Measurements from ENCODE around the gene RABL6. TPM values are rescaled to one million over a fixed set of nuclear protein-coding genes. Genes with fewer than 3 reads are reported as not detected.
A peak's percentile ranks its signal among the peaks of the same experiment; 100 is the strongest.
"Not testable (repeated sequence)": the region's sequence is repeated elsewhere in the genome, so short reads cannot be mapped to it uniquely, and the experiment has no call there.

RABL6 gene
- polyA plus RNA-seq, 6 donors from 2014 or later = 3.8 to 16.8 (median 9.7) TPM

DNA sequence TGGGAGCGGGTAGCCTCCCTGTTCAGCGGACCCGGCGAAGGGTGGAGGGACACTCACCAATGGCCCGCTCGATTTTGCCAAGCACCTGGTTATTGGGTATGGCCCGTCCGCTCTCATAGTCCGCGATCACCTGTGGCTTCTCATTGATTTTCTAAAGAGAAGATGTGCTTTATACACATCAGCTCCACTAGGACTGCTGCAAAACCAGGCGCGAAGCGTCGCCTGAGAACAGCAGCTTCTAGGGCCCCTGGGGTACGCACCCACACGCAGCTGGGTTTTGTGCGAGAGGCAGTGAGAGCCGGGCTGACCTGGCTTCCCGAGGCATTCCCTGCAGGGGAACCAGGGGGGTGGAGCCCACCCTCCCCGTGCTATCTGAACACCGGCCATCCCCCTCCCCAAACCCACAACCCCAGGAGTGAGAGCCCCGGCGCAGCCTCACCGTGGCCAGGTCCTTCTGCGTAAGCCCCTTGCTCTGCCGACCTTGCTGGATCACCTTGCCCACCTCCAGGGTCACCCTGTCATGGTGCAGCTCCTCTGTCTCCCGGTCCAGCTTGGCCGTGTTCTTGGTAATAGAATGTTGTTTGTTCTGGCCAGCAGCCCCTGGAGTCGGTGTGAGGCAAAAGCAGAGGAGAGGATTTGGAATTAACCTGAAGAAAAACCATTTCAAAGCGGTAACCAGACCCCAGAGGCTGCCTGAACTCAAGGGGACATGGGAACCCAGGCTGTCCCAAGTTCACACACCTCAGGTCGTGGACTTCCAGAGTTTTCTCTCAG, 55.3 kb downstream of the RABL6 start:
- Mint-ChIP-seq H3K36me3 (no peaks in the 10 kb centered on the region), H3K27ac (no peak overlapping the region), H3K4me1 (peaks cover 10 to 27% (median 22%) of the 10 kb centered on the region in 3 donors), H3K4me3 (peak overlapping the region in 3 of 8 donors; percentile 35 to 81 (median 81)), H3K27me3 (no peaks in the 10 kb centered on the region), H3K9me3 (no peaks in the 10 kb centered on the region)
- ATAC-seq (ENCODE audit: low read depth in 2 of 2) (no peak), DNase-seq (no peak)

DNA sequence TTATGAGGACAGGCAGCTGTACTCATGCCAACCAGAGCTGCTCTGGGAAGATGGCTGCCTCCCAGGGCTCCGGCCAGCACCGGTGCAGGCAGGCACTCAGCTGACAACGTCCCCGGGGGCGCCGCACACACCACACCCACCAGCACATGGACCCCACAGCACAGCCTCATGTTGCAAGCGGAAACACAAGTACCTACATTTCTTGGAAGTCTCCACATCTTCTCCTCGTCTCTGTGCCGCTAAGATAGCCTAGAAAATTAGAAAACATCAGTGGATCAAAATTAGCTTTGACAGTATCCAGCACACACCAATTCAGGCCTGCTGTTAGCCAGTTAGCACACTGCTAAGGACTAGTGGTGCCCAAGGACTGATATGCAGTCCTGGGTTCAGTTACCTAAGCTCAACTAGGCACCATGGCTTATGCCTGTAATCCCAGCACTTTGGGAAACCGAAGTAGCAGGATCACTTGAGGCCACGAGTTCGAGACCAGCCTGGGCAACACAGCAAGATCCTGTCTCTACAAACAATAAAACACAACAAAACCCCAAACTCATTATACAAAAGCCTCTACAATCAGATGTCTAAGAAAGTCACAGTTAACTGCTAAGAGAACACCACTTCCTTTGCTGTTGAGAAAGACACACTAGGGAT, 56.0 kb downstream of the RABL6 start:
- Mint-ChIP-seq H3K27ac (peak overlapping the region in 1 of 6 donors; percentile 42), H3K4me1 (peaks cover 10 to 27% (median 22%) of the 10 kb centered on the region in 3 donors), H3K4me3 (peak overlapping the region in 3 of 8 donors; percentile 57 to 81 (median 60)), H3K9me3 (no peaks in the 10 kb centered on the region), H3K27me3 (no peaks in the 10 kb centered on the region), H3K36me3 (no peaks in the 10 kb centered on the region)
- ATAC-seq (ENCODE audit: low read depth in 2 of 2) (no peak), DNase-seq (no peak)

DNA sequence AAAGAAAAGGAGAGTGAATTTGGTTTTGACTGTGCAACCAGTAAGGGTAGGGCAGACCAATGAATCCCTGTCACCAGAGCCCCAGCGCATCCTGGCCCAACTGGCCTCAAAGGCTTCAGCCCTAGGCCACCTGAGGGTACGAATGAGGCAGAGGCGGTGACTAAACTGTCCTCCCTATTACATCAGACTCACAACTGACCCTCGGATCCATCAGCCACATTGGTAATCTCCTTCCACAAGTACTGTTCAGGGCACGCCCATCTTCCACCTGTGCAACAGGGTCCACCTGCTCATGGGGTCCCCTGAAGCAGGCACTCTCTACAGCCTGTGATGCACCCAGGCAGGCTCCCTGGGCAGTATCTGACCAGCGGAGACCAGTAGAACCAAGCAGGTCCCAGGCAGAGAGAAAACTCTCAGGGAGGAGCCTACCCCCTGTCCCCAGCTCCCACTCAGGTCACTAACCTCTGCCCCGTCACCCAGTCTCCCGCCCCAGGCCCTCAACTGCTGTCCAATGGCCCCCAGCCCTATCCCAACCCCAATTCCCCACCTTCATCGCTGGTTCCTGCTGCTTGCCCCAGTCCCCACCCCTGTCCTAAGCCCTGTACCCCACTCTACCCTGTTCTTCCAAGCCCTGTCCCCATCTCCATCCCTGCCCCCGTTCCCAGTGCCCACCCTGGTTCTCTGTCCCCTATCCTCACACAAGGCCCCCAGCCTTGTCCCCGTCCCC, 57.5 kb downstream of the RABL6 start:
- Mint-ChIP-seq H3K9me3 (no peaks in the 10 kb centered on the region), H3K4me1 (peaks cover 10 to 27% (median 21%) of the 10 kb centered on the region in 3 donors), H3K4me3 (peak overlapping the region; percentile 80 to 95 (median 88)), H3K36me3 (no peaks in the 10 kb centered on the region), H3K27me3 (no peaks in the 10 kb centered on the region), H3K27ac (peak overlapping the region in 5 of 6 donors; percentile 61 to 94 (median 82))
- ATAC-seq (ENCODE audit: low read depth in 2 of 2) = no peak
- DNase-seq = no peak

DNA sequence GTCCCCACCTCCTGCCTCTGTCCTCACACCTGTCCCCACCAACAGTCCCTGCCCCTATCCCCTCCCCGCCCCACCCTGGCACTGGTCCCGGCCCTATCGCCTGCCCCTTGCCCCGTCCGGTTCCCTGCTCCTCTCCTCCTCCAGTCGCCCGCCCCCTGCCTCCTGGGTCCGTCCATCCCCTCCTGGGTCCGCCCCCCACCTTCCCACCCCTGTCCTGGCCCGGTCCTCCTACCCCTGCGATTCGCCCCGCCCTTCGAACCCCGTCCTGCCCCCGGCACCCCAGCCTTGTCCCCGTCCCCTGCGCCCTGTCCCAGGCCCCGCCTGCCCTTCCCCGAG, 58.0 kb downstream of the RABL6 start:
- Mint-ChIP-seq H3K9me3 (no peaks in the 10 kb centered on the region), H3K4me1 (peaks cover 7 to 24% (median 16%) of the 10 kb centered on the region in 3 donors), H3K27ac (peak overlapping the region in 4 of 6 donors; percentile 74 to 94 (median 86)), H3K27me3 (no peaks in the 10 kb centered on the region), H3K36me3 (no peaks in the 10 kb centered on the region), H3K4me3 (peak overlapping the region; percentile 80 to 95 (median 88))
- ATAC-seq (ENCODE audit: low read depth in 2 of 2) (peak; percentile 9 to 15), DNase-seq (no peak)

DNA sequence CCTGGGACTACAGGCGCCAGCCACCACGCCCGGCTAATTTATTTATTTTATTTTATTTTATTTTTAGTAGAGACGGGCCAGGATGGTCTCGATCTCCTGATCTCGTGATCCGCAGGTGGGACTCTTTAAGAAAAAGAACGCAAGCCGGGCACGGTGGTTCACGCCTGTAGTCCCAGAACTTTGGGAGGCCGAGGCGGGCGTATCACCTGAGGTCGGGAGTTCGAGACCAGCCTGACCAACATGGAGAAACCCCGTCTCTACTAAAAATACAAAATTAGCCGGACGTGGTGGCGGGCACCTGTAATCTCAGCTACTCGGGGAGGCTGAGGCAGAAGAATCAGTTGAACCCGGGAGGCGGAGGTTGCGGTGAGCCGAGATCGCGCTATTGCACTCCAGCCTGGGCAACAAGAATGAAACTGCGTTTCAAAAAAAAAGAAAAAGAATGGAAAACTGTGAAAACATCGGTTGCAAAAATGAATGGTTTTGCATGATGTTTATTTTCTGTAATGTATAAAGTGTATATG, 59.2 kb downstream of the RABL6 start:
- Mint-ChIP-seq H3K4me1 (peaks cover 7 to 24% (median 14%) of the 10 kb centered on the region in 3 donors), H3K4me3 (peak overlapping the region; percentile 55 to 90 (median 84)), H3K27ac (peak overlapping the region in 4 of 6 donors; percentile 52 to 91 (median 70))
- not testable (repeated sequence) for H3K27me3 Mint-ChIP-seq; DNase-seq; ATAC-seq (ENCODE audit: low read depth in 2 of 2); H3K9me3 Mint-ChIP-seq; H3K36me3 Mint-ChIP-seq

DNA sequence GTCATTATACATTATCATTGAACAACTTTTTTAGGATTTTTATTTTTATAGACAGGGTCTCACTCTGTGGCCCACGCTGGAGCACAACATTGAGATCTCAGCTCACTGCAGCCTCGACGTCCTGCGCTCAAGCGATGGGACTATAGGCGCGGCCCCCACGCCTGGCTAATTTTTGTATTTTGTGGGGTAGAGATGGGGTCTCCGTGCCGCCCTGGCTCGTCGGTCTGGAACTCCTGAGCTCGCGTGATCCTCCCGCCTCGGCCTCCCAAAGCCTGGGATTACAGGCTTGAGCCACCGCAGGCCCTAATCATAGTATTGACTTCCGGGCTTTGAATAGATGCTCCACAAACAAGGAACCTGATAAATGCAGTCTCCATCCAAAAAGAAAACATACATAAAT, 59.7 kb downstream of the RABL6 start:
- no peak for DNase-seq
- H3K27ac Mint-ChIP-seq = peak overlapping the region in 1 of 6 donors; percentile 54
- peaks cover 7 to 24% (median 14%) of the 10 kb centered on the region in 3 donors for H3K4me1 Mint-ChIP-seq
- H3K9me3 Mint-ChIP-seq = peaks cover 0 to 3% (median 0%) of the 10 kb centered on the region in 7 donors
- H3K27me3 Mint-ChIP-seq = no peaks in the 10 kb centered on the region
- no peak for ATAC-seq (ENCODE audit: low read depth in 2 of 2)
- H3K36me3 Mint-ChIP-seq = no peaks in the 10 kb centered on the region
- peak overlapping the region in 7 of 8 donors; percentile 49 to 90 (median 77) for H3K4me3 Mint-ChIP-seq

DNA sequence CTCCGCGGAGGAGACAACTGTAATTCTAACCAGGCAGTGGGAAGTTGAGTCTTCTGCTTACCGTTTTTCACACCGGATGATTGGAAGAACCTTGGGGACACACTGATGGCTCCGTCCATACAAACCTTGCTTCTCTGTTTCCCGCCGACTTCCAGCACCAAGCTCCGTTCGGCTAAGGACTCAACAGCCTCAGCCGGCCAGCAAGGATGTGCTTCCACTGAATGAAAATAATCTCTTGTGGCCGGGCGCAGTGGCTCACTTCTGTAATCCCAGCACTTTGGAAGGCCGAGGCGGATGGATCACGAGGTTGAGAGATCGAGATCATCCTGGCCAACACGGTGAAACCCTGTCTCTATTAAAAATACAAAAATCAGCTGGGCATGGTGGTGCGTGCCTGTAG, 60.2 kb downstream of the RABL6 start:
- H3K4me1 Mint-ChIP-seq = peaks cover 7 to 24% (median 14%) of the 10 kb centered on the region in 3 donors
- no peak overlapping the region for H3K27ac Mint-ChIP-seq
- no peaks in the 10 kb centered on the region for H3K27me3 Mint-ChIP-seq
- peaks cover 0 to 5% (median 0%) of the 10 kb centered on the region in 7 donors for H3K9me3 Mint-ChIP-seq
- H3K36me3 Mint-ChIP-seq = no peaks in the 10 kb centered on the region
- no peak for ATAC-seq (ENCODE audit: low read depth in 2 of 2)
- no peak for DNase-seq
- H3K4me3 Mint-ChIP-seq = peak overlapping the region in 7 of 8 donors; percentile 49 to 90 (median 77)

DNA sequence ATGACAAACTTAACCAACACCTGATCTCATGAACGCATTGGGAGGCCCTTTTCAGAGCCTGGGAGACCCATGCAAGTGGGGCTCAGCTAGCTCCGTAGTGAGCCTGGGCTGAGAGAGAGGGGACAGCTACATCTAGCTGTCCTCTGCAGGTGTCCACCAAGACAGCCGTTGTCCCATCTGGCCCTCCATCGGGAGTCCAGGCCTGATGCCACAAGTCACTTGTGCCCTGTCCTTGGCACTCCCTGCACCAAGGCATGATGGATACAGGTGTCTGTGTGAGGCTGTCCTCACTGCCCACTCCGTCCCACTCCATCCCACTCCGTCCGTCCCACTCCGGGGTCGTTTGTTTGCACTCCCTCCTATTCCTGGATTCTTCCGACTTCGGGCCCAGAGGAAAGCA, 60.9 kb downstream of the RABL6 start:
- peak overlapping the region in 7 of 8 donors; percentile 3 to 90 (median 66) for H3K4me3 Mint-ChIP-seq
- no peak for DNase-seq
- H3K36me3 Mint-ChIP-seq = no peaks in the 10 kb centered on the region
- H3K4me1 Mint-ChIP-seq = peaks cover 7 to 22% (median 12%) of the 10 kb centered on the region in 3 donors
- H3K9me3 Mint-ChIP-seq = peaks cover 0 to 5% (median 0%) of the 10 kb centered on the region in 7 donors
- peak overlapping the region in 3 of 6 donors; percentile 53 to 81 (median 75) for H3K27ac Mint-ChIP-seq
- no peaks in the 10 kb centered on the region for H3K27me3 Mint-ChIP-seq
- ATAC-seq (ENCODE audit: low read depth in 2 of 2) = no peak

DNA sequence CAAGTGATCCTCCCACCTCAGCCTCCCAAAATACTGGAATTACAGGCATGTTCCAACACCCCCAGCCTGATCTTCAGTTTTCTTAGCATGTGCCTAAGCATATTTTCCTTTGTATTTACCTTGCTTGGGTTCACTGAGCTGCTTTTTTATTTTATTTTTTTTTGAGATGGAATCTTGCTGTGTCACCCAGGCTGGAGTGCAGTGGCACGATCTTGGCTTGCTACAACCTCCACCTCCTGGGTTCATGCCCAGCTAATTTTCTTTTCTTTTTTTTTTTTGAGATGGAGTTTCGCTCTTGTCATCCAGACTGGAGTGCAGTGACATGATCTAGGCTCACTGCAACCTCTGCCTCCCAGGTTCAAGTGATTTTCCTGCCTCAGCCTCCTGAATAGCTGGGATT, 61.9 kb downstream of the RABL6 start:
- H3K4me1 Mint-ChIP-seq = peaks cover 7 to 15% (median 8%) of the 10 kb centered on the region in 3 donors
- not testable (repeated sequence) for ATAC-seq (ENCODE audit: low read depth in 2 of 2); H3K27me3 Mint-ChIP-seq; H3K36me3 Mint-ChIP-seq; DNase-seq; H3K9me3 Mint-ChIP-seq; H3K27ac Mint-ChIP-seq
- H3K4me3 Mint-ChIP-seq = peak overlapping the region in 1 of 8 donors; percentile 44

DNA sequence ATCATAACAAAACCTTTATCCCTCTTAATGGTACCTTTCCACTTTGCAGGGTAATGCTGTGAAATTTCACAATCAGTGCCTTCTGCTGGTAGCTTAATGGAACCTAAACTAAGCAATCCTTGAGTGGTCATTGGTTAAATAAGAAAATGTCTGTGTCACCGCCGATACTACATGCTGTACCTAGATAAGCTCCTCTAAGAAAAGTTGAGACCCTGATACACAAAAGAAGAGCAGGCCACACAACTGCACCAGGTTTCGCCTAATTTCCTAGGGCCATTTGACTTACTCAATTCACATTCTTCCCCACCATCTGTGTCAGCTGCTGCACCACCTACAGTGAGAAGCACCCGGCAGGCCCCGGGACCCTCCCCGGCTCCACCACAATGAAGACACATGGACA, 67.4 kb downstream of the RABL6 start:
- ATAC-seq (ENCODE audit: low read depth in 2 of 2) (no peak), DNase-seq (no peak)
- Mint-ChIP-seq H3K4me1 (peaks cover 0 to 3% (median 0%) of the 10 kb centered on the region in 3 donors), H3K4me3 (no peak overlapping the region), H3K9me3 (peaks cover 0 to 5% (median 0%) of the 10 kb centered on the region in 7 donors), H3K27ac (peak overlapping the region in 1 of 6 donors; percentile 52), H3K36me3 (no peaks in the 10 kb centered on the region), H3K27me3 (no peaks in the 10 kb centered on the region)

DNA sequence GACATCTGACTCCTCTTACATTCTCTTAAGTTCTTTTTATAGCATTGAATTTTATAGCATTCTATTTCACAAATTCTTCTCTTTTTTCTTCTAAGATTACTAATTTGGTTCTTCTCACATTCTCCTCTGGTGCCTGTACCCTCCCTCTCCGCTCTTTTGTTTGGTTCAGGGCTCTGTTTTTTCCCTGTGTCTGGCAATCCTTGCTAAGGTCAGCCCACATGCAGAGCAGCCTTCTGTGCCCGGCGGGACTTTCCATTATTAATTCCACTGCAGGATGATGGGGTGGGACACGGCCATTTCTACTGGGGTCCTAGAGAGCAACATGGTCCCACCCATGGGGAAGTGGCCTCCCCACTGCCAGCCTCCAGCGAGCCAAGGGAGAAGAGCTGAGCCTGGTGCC, 68.7 kb downstream of the RABL6 start:
- peak overlapping the region in 2 of 8 donors; percentile 38 to 63 for H3K4me3 Mint-ChIP-seq
- H3K9me3 Mint-ChIP-seq = peaks cover 0 to 5% (median 0%) of the 10 kb centered on the region in 7 donors
- peaks cover 0 to 5% (median 2%) of the 10 kb centered on the region in 3 donors for H3K4me1 Mint-ChIP-seq
- H3K27me3 Mint-ChIP-seq = no peaks in the 10 kb centered on the region
- H3K27ac Mint-ChIP-seq = peak overlapping the region in 1 of 6 donors; percentile 61
- DNase-seq (no peak), ATAC-seq (ENCODE audit: low read depth in 2 of 2) (no peak)
- no peaks in the 10 kb centered on the region for H3K36me3 Mint-ChIP-seq

DNA sequence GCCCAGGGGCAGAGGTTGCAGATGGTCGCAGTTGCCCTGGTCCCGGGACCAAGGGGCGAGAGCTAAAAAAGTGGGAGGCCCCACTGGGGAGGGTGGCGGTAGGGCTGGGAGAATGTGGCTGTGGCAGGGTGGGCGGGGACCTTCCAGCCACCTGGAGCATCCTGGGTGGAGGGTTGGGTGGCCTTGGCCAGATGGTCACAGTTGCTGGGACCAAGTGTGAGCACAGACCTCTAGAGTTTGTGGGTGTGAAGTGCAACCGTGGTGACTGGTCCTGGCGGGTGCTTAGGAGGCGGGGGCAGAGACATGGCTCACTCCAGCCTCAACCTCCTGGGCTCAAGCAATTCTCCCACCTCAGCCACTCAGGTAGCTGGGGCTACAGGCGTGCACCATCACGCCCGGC, 72.9 kb downstream of the RABL6 start:
- Mint-ChIP-seq H3K4me1 (peaks cover 9 to 28% (median 15%) of the 10 kb centered on the region in 3 donors), H3K4me3 (peak overlapping the region in 2 of 8 donors; percentile 12 to 39), H3K27me3 (no peaks in the 10 kb centered on the region), H3K27ac (peak overlapping the region in 2 of 6 donors; percentile 48 to 73), H3K36me3 (no peaks in the 10 kb centered on the region), H3K9me3 (no peaks in the 10 kb centered on the region)
- ATAC-seq (ENCODE audit: low read depth in 2 of 2) (no peak), DNase-seq (no peak)

DNA sequence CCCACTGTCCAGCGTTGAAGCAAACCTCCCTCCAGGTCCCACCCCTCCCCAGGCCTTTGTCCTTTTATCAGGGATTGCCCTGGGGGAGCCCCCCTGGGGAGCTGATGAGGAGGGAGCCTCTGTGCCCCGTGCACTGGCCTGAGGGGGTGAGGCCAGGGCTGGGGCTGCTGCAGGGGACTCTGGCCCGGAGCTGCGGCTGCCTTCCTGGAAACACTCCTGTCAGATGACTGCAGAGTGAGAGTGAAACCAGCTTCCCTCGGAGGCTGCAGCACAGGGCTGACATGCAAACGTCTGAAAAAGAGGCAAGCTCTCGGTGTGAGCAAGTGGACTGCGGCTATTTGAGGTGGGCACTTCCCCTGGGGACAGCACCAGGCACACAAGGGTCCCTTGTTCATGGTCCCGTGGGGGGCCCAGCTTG, 74.0 kb downstream of the RABL6 start:
- no peak for DNase-seq
- ATAC-seq (ENCODE audit: low read depth in 2 of 2) = no peak
- Mint-ChIP-seq H3K36me3 (no peaks in the 10 kb centered on the region), H3K4me1 (peaks cover 9 to 28% (median 15%) of the 10 kb centered on the region in 3 donors), H3K4me3 (peak overlapping the region in 7 of 8 donors; percentile 35 to 80 (median 75)), H3K27ac (peak overlapping the region in 1 of 6 donors; percentile 83), H3K9me3 (no peaks in the 10 kb centered on the region), H3K27me3 (no peaks in the 10 kb centered on the region)

All from naive B cell (primary cell).